NCI-H1694 (cell line): Measurements from ENCODE around the gene KCNT1.
A peak's percentile ranks its signal among the peaks of the same experiment; 100 is the strongest.

ENCODE experiments used
- DNase-seq: peaks from one replicate; lab custom pipeline; 2025; lab: John Stamatoyannopoulos, UW

The KCNT1 gene

GRCh38 chr9:135783540-135784245 is 81.7 kb downstream of the KCNT1 start:
- no peak for DNase-seq

DNA sequence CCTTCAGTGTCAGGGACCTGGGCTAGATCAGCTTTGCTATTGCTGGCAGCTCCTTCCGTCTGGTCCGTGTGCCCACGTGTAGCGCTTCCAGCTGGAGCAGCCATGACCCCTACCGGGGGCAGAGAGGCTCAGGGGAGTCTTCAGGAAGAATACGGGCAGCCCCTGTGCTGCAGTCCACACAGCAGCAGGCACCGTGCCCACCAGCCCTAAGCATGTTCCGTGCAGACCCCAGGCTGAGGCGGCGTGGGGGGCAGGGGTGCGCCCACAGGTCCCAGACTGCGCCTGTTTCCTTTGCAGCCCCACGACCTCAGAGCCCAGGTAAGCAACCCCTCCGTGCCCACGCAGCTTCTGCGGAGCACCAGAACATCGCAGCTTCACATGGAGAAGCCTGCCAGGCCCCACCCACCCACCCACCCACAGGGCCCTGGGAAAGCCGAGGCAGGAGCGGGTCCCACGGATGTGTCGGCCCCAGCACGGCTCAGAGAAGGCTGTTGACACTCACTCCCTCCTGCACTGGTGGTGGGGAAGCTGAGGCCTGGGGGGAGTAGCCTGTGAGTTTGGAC is 83.1 kb downstream of the KCNT1 start:
- DNase-seq: no peak

DNA sequence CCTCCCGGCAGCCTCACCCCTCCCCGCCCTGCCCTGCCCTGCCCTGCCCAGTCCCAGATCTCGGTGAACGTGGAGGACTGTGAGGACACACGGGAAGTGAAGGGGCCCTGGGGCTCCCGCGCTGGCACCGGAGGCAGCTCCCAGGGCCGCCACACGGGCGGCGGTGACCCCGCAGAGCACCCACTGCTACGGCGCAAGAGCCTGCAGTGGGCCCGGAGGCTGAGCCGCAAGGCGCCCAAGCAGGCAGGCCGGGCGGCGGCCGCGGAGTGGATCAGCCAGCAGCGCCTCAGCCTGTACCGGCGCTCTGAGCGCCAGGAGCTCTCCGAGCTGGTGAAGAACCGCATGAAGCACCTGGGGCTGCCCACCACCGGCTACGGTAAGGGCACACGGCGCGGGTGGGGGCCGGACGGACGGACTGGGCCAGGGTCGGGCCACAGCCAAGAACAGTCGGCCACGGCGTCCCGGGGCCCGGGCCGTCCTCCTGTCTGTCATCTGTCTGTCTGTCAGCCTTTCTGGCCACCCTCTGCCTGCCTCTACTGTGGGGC is 84.2 kb downstream of the KCNT1 start:
- DNase-seq: no peak

GRCh38 chr9:135787317-135787716 is 85.3 kb downstream of the KCNT1 start:
- no peak for DNase-seq

- no peak for DNase-seq
These were observed 86.0 kb downstream of the KCNT1 start for GRCh38 chr9:135787776-135788575.

DNA sequence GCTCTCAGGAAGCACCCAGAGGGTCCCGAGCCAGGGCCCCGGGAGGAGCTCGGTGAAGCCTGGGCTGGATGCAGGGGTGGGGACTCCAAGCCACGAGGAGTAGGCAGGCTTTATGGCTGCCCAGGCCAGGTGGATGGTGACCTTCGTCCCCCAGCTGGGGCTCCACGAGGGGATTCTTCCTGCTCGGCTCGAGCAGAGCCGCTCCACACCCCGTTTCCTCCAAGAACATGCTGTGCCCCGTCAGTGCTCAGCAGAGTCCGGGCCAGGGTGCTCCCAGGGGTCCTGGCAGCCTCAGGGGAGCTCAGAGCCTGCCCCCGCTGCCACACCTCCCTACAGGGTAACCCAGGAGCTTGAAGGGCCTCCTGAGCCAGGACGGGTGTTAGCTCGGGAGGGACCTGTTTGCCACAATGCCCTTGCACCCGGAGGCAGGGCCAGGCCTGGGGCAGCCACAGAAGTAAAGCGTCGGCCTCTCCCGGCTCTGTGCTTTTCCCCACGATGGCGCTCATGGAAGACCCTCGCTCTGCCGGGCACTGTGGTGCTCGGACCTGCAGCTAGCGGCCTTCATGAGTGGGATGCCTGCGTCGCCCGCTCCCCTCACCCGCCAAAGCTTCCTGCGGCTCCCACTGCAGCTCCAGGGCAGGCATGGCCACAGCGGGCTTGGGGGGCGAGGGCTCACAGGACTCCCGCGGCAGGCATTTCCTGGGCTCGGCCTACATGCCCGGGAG is 86.8 kb downstream of the KCNT1 start:
- DNase-seq: no peak

GRCh38 chr9:135789838-135790291 is 87.9 kb downstream of the KCNT1 start:
- DNase-seq: no peak

- no peak for DNase-seq
These were observed 88.4 kb downstream of the KCNT1 start for GRCh38 chr9:135790356-135790755.

DNA sequence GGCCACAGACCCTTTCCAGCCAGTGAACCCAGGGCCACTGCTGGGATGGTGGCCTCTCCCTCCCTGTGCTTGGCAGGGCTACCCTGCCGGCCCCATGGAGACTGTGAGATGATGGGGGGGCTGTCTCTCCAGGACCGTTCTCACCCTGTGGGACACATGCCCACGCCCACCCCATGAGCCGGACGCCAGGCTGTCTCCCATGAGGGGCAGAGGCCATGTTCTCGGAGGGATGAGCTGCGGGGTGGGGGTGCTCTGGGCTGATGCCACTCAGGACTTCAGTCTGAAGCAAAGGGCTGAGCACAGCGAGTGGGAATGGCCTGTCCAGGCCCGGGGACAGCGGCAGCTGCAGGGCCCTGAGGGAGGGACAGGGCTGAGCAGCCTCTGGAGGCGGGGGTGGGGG is 88.9 kb downstream of the KCNT1 start:
- no peak for DNase-seq

DNA sequence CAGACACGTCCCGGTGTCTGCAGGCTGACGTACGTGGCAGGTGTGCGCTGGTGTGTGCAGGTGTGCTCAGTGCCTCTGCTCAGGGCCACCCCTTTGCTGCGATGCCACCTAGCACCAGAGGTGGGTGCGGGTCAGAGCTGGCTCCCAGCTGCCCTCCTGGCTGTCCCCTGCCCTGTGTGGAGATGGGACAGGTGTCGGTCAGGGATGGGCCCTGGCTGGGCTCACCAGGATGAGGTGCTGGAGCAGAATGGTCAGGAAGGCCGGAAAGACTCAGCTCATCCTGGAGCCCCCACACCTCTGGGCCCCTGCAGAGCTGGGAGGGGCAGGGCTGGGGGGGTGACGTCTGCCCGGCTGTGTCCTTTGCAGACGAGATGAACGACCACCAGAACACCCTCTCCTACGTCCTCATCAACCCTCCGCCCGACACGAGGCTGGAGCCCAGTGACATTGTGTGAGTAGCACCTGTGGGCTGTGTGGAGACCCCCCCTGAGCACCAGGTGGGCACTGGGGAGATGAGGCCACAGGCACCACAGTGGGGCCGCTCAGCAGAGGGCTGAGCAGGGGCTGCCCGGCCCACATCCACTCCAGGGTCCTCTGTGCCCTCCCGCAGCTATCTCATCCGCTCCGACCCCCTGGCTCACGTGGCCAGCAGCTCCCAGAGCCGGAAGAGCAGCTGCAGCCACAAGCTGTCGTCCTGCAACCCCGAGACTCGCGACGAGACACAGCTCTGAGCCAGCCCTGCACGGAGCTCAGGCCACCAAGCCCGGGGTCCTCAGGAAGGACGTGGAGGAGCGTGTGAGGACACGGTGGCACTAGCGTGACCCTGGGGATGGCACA is 89.7 kb downstream of the KCNT1 start:
- peak; percentile 1 for DNase-seq

GRCh38 chr9:135792268-135793128 is 90.5 kb downstream of the KCNT1 start:
- DNase-seq: no peak

- no peak for DNase-seq
These were observed 91.5 kb downstream of the KCNT1 start for GRCh38 chr9:135793221-135794056.

- no peak for DNase-seq
These were observed 92.0 kb downstream of the KCNT1 start for GRCh38 chr9:135794057-135794335.

DNA sequence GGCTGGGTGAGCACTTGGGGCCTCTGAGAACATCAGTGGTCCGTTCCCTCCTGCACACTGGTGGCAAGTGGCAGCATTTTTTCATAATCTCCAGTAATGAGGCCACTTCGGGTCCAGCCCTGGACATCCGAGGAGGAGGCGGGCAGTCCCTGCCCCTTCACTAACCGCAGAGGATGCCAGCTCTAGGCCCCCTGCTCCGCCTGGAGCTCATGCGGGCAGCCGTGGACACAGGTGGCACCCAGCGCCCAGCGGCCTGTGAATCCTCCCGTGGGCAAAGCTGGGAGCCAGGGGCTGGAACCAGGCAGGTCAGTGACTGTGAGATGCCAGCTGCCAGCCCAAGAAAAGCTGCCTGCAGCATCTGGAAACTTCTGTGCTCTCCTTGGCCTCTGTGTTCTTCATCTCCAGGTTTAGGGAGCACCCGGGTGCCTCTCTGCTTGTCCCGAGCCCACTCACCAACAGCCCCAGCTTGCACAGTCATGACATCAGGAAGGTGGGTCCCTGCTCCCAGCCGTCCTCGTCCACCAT is 92.4 kb downstream of the KCNT1 start:
- no peak for DNase-seq

GRCh38 chr9:135795391-135795790 is 93.4 kb downstream of the KCNT1 start:
- no peak for DNase-seq

- peak; percentile 8 for DNase-seq
These were observed 95.0 kb downstream of the KCNT1 start for GRCh38 chr9:135796784-135797485.

- peak; percentile 41 for DNase-seq
These were observed 95.7 kb downstream of the KCNT1 start for GRCh38 chr9:135797507-135798262.

DNA sequence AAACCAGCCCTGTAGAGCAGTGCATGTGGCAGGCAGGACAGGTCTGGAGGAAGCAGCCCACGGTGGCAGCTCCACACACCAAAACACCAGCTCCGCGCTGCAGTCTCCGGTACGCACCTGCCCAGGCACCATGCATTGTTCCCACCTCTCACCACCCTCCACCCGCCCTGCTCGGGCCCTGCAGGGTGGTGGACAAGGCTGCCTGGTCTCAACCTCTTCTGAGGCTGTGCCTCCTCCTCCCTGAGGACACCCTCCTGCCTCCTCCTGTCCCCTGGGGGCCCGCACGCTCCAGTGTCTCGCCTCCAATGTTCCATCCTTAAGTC is 96.2 kb downstream of the KCNT1 start:
- no peak for DNase-seq
